HUES6 (cell line): ENCODE data around the gene ATP8B3.
A peak's percentile ranks its signal among the peaks of the same experiment; 100 is the strongest.

Experiments
- H3K27ac ChIP-seq: 2 replicates; pipeline ENCODE4 v1.7.0; 2013; ENCODE audit warnings: low read depth, mild to moderate bottlenecking, low read length, inconsistent platforms
- H3K27me3 ChIP-seq: 2 replicates; pipeline ENCODE4 v1.6.1; 2013; ENCODE audit warnings: low read length; ENCODE audit not compliant: control insufficient read depth, insufficient read depth
- H3K36me3 ChIP-seq: 2 replicates; pipeline ENCODE4 v1.6.1; 2013; ENCODE audit warnings: low read length; ENCODE audit not compliant: control insufficient read depth, insufficient read depth
- H3K4me1 ChIP-seq: 2 replicates; pipeline ENCODE4 v1.6.1; 2013; ENCODE audit warnings: low read length; ENCODE audit not compliant: control insufficient read depth, insufficient read depth
- H3K4me3 ChIP-seq: 2 replicates; pipeline ENCODE4 v1.5.1; 2013; ENCODE audit warnings: low read depth, low read length
- H3K9ac ChIP-seq: one replicate; pipeline ENCODE4 v1.6.1; 2013; ENCODE audit warnings: mild to moderate bottlenecking, low read length
- H3K9me3 ChIP-seq: 2 replicates; pipeline ENCODE4 v1.6.1; 2013; ENCODE audit warnings: low read depth, low read length; ENCODE audit not compliant: control insufficient read depth, insufficient read depth

The ATP8B3 gene

GRCh38 chr19:1770866-1771576 is 41.1 kb downstream of the ATP8B3 start:
- peaks cover 92% of the 10 kb centered on the region for H3K27me3 ChIP-seq
- H3K36me3 ChIP-seq, result no peaks in the 10 kb centered on the region
- H3K27ac ChIP-seq, result no peak overlapping the region
- no peak overlapping the region for H3K4me3 ChIP-seq
- H3K9ac ChIP-seq, result no peak overlapping the region
- H3K9me3 ChIP-seq, result peaks cover 14% of the 10 kb centered on the region
- peaks cover 13% of the 10 kb centered on the region for H3K4me1 ChIP-seq

DNA sequence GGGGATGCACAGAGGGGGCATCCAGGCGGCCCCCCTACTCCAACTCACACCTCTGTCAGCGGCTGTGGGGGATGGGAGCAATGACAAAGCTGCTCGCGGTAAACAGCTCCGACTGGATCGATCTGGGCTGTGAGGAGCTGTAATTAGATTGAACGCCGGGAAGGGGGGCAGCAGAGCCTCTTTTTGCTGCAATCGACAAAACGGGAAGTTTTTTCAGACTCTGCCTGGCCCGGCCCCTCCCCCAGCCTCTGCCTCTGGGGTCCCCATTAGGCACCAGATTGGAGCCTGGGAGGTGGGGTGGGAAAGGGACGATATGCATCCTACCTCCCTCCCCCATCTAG is 42.5 kb downstream of the ATP8B3 start:
- no peak overlapping the region for H3K27ac ChIP-seq
- no peaks in the 10 kb centered on the region for H3K36me3 ChIP-seq
- H3K9me3 ChIP-seq, result peaks cover 14% of the 10 kb centered on the region
- peaks cover 19% of the 10 kb centered on the region for H3K4me1 ChIP-seq
- peaks cover 93% of the 10 kb centered on the region for H3K27me3 ChIP-seq
- H3K9ac ChIP-seq, result no peak overlapping the region
- no peak overlapping the region for H3K4me3 ChIP-seq

DNA sequence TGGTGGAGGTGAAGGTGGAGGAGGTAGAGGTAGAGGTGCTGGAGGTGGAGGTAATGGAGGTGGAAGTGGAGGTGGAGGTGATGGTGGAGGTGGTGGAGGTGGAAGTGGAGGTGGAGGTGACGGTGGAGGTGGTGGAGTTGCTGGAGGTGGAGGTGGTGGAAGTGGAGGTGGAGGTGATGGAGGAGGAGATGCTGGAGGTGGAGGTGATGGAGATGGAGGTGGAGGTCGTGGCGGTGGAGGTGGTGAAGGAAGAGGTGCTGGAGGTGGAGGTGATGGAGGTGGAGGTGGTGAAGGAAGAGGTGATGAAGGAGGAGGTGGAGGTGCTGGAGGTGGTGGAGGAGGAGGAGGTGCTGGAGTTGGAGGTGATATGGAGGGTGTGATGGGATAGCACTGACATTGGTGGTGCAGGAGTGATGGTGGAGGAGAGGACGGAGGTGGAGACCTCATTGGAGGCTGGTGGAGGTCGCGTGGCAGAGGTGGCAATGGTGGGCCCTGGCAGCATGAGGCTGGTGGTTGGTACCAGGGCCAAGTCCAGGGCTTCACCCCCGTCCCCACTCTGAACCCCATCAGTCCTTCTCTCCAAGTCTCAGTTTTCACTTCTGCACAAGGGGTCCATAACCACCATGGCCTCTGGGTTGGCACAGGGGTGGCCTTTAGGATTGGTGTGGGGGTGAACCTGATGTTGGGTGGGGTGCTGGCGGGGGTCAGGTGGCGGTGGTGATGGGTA is 43.0 kb downstream of the ATP8B3 start:
- H3K4me1 ChIP-seq, result peaks cover 19% of the 10 kb centered on the region
- H3K9me3 ChIP-seq, result peaks cover 14% of the 10 kb centered on the region
- H3K4me3 ChIP-seq, result no peak overlapping the region
- H3K27me3 ChIP-seq, result peaks cover 93% of the 10 kb centered on the region
- H3K9ac ChIP-seq, result no peak overlapping the region
- H3K27ac ChIP-seq, result no peak overlapping the region
- no peaks in the 10 kb centered on the region for H3K36me3 ChIP-seq

GRCh38 chr19:1768248-1768647 is 43.8 kb downstream of the ATP8B3 start:
- Histone ChIP-seq H3K27me3 (peaks cover 93% of the 10 kb centered on the region), H3K27ac (no peak overlapping the region), H3K4me3 (no peak overlapping the region), H3K36me3 (no peaks in the 10 kb centered on the region), H3K9me3 (peaks cover 14% of the 10 kb centered on the region), H3K4me1 (peaks cover 19% of the 10 kb centered on the region), H3K9ac (no peak overlapping the region)

- peaks cover 19% of the 10 kb centered on the region for H3K4me1 ChIP-seq
- H3K27me3 ChIP-seq, result peaks cover 94% of the 10 kb centered on the region
- H3K9me3 ChIP-seq, result peaks cover 14% of the 10 kb centered on the region
- H3K4me3 ChIP-seq, result 0 out of 2 replicates have a peak overlapping the region, but pooled peaks have one; percentile 18
- no peaks in the 10 kb centered on the region for H3K36me3 ChIP-seq
- H3K9ac ChIP-seq, result no peak overlapping the region
- H3K27ac ChIP-seq, result no peak overlapping the region
These were observed 44.6 kb downstream of the ATP8B3 start for GRCh38 chr19:1767464-1767933.

- H3K4me1 ChIP-seq, result peaks cover 19% of the 10 kb centered on the region
These were observed 45.2 kb downstream of the ATP8B3 start for GRCh38 chr19:1766800-1767352.

GRCh38 chr19:1765904-1766799 is 45.9 kb downstream of the ATP8B3 start:
- no peak overlapping the region for H3K9ac ChIP-seq
- no peak overlapping the region for H3K27ac ChIP-seq
- peaks cover 19% of the 10 kb centered on the region for H3K4me1 ChIP-seq
- peaks cover 10% of the 10 kb centered on the region for H3K9me3 ChIP-seq
- H3K27me3 ChIP-seq, result peaks cover 98% of the 10 kb centered on the region
- H3K36me3 ChIP-seq, result no peaks in the 10 kb centered on the region
- peak overlapping the region; percentile 18; the same call in 1 of the 2 replicates for H3K4me3 ChIP-seq

More at GRCh38 chr19:1766800-1767352, 45.2 kb downstream of the ATP8B3 start:
- Histone ChIP-seq H3K27ac (no peak overlapping the region), H3K4me3 (peak overlapping the region; percentile 18; the same call in 1 of the 2 replicates), H3K27me3 (peaks cover 97% of the 10 kb centered on the region), H3K36me3 (no peaks in the 10 kb centered on the region), H3K9me3 (peaks cover 14% of the 10 kb centered on the region), H3K9ac (no peak overlapping the region)

DNA sequence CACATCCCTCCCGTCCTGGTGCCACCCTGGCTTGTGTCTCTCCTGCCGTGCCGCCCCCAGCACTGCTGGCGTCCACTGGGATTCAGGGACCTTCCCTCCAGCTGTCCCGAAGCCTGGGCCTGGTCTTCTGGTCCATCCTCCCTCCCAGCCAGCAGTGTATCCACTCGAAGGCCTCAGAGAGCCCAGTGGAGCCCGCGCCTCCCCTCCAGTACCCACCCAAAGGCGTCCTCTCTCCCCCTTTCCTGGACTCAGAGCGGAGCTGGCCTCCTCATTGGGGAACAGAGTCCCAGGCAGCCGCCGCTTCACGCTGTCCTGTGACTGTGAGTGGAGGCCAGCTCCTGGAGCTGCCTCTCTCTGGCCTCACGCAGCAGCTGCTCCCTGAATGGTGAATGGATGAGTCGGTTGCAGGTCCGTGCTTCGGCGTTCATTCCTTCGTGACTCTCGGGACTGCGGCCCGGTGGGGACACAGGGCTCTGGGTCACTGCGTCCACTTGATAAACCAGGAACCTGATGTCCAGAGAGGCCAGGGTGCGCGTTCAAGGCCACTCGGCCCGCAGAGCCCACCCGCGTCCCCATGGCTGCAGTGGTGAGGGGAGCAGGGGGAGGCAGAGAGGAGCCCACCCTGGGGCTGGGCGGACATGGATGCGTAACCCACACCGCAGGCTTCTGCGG is 46.7 kb downstream of the ATP8B3 start:
- Histone ChIP-seq H3K36me3 (no peaks in the 10 kb centered on the region), H3K9ac (no peak overlapping the region), H3K9me3 (peaks cover 2% of the 10 kb centered on the region; the same call in 1 of the 2 replicates), H3K4me3 (no peak overlapping the region), H3K27me3 (peaks cover 100% of the 10 kb centered on the region), H3K27ac (no peak overlapping the region), H3K4me1 (peaks cover 19% of the 10 kb centered on the region)

GRCh38 chr19:1764729-1765128 is 47.3 kb downstream of the ATP8B3 start:
- no peaks in the 10 kb centered on the region for H3K9me3 ChIP-seq
- peaks cover 100% of the 10 kb centered on the region for H3K27me3 ChIP-seq
- H3K9ac ChIP-seq, result no peak overlapping the region
- no peak overlapping the region for H3K4me3 ChIP-seq
- peaks cover 19% of the 10 kb centered on the region for H3K4me1 ChIP-seq
- H3K27ac ChIP-seq, result no peak overlapping the region
- H3K36me3 ChIP-seq, result no peaks in the 10 kb centered on the region
